Measurements from ENCODE around the gene GAK.

GRCh38 chr4:850323-850945 lies 81.7 kb downstream of the GAK start:
- TF ChIP-seq CTCF (IDR thresholded peaks at IDR 0.05; ENCODE audit: low read depth, low read length) (no peak), POLR2A (IDR thresholded peaks at IDR 0.05; ENCODE audit: extremely low read depth, insufficient read length) (no peak), MAX (IDR thresholded peaks at IDR 0.05; ENCODE audit: low read depth, low read length) (no peak)

Data from NB4 (cell line).